Neuronal stem cell (in vitro differentiated cells): Measurements from ENCODE around the gene ADAMTSL1.
A peak's percentile ranks its signal among the peaks of the same experiment; 100 is the strongest.

Experiments
- DNase-seq: peaks from one replicate; pipeline ENCODE4 v3.0.0-alpha.2; 2013; ENCODE audit warnings: low spot score
- H2AFZ ChIP-seq: one replicate; pipeline ENCODE4 v1.6.1; 2013; ENCODE audit warnings: mild to moderate bottlenecking, low read length, inconsistent platforms
- H2AK5ac ChIP-seq: 2 replicates; pipeline ENCODE4 v1.6.1; 2013; ENCODE audit warnings: low read depth, mild to moderate bottlenecking, inconsistent platforms, low read length, moderate library complexity, mixed read lengths
- H2BK120ac ChIP-seq: 2 replicates; pipeline ENCODE4 v1.6.1; 2013; ENCODE audit warnings: low read depth, mild to moderate bottlenecking, inconsistent platforms, low read length, moderate library complexity, mixed read lengths
- H2BK12ac ChIP-seq: one replicate; pipeline ENCODE4 v1.6.1; 2013; ENCODE audit warnings: low read length, inconsistent platforms
- H2BK15ac ChIP-seq: 2 replicates; pipeline ENCODE4 v1.6.1; 2013; ENCODE audit warnings: mild to moderate bottlenecking, low read length, inconsistent platforms, mixed read lengths
- H2BK5ac ChIP-seq: one replicate; pipeline ENCODE4 v1.6.1; 2013; ENCODE audit warnings: inconsistent platforms, mild to moderate bottlenecking, low read length, moderate library complexity
- H3K14ac ChIP-seq: one replicate; pipeline ENCODE4 v1.6.1; 2013; ENCODE audit warnings: low read length, inconsistent platforms
- H3K18ac ChIP-seq: 2 replicates; pipeline ENCODE4 v1.6.1; 2013; ENCODE audit warnings: low read length, inconsistent platforms
- H3K23ac ChIP-seq: 2 replicates; pipeline ENCODE4 v1.6.1; 2013; ENCODE audit warnings: low read depth, mild to moderate bottlenecking, mixed read lengths, low read length, inconsistent platforms; ENCODE audit not compliant: poor library complexity
- H3K27ac ChIP-seq: replicated peaks from 3 replicates; pipeline ENCODE4 v1.5.1; 2013; ENCODE audit warnings: low read length, inconsistent platforms
- H3K27me3 ChIP-seq, 3 experiments: 2 replicates each; pipeline ENCODE4 v1.6.1; 2013; ENCODE audit warnings: low read length in 3 of 3, mild to moderate bottlenecking in 2 of 3, inconsistent platforms in 1 of 3, low read depth in 1 of 3, mixed read lengths in 1 of 3, moderate library complexity in 1 of 3; ENCODE audit not compliant: control insufficient read depth in 3 of 3, insufficient read depth in 3 of 3
- H3K36me3 ChIP-seq, 2 donors: replicated peaks in 1 of 2; 2 replicates each; pipeline ENCODE4 v1.6.1; 2013; ENCODE audit warnings: low read length in 2 of 2; ENCODE audit not compliant: control insufficient read depth in 2 of 2, insufficient read depth in 2 of 2
- H3K4ac ChIP-seq: 2 replicates; pipeline ENCODE4 v1.6.1; 2013; ENCODE audit warnings: inconsistent platforms, mild to moderate bottlenecking, low read length, moderate library complexity
- H3K4me1 ChIP-seq, 2 donors: 1 replicate in 1 of 2; 2 replicates in 1 of 2; pipeline ENCODE4 v1.6.1; 2013; ENCODE audit warnings: low read length in 2 of 2, low read depth in 1 of 2; ENCODE audit not compliant: control insufficient read depth in 2 of 2, insufficient read depth in 1 of 2
- H3K4me2 ChIP-seq: one replicate; pipeline ENCODE4 v1.6.1; 2013; ENCODE audit warnings: mild to moderate bottlenecking, low read length, inconsistent platforms; ENCODE audit not compliant: insufficient read depth, poor library complexity, severe bottlenecking
- H3K4me3 ChIP-seq, 2 donors: 2 replicates each; pipeline ENCODE4 v1.5.1; 2013; ENCODE audit warnings: low read length in 2 of 2, mild to moderate bottlenecking in 2 of 2, inconsistent platforms in 1 of 2, moderate library complexity in 1 of 2
- H3K79me1 ChIP-seq: one replicate; pipeline ENCODE4 v1.6.1; 2013; ENCODE audit warnings: low read depth, mild to moderate bottlenecking, inconsistent platforms, low read length, moderate library complexity
- H3K9ac ChIP-seq: one replicate; pipeline ENCODE4 v1.6.1; 2013; ENCODE audit warnings: mild to moderate bottlenecking, low read depth, low read length, inconsistent platforms; ENCODE audit not compliant: poor library complexity
- H3K9me3 ChIP-seq, 2 donors: replicated peaks in 1 of 2; 2 replicates each; pipeline versions ENCODE3 to v1.6.1; 2013; ENCODE audit warnings: low read length in 2 of 2, mild to moderate bottlenecking in 2 of 2, inconsistent platforms in 1 of 2, low read depth in 1 of 2, mixed read lengths in 1 of 2, moderate library complexity in 1 of 2; ENCODE audit not compliant: control insufficient read depth in 2 of 2, insufficient read depth in 1 of 2
- H4K8ac ChIP-seq: one replicate; pipeline ENCODE4 v1.6.1; 2013; ENCODE audit warnings: low read depth, mild to moderate bottlenecking, inconsistent platforms, low read length, moderate library complexity
- H4K91ac ChIP-seq: one replicate; pipeline ENCODE4 v1.6.1; 2013; ENCODE audit warnings: low read length, low read depth, mild to moderate bottlenecking, inconsistent platforms; ENCODE audit not compliant: poor library complexity
- WGBS, 2 donors: extraction: QIAGEN DNeasy Blood & Tissue Kit; methylation state at CpG; one replicate each; pipeline ENCODE4 v1.1.7; 2013; ENCODE audit warnings: missing lambda C conversion rate in 2 of 2, mixed read lengths in 1 of 2; ENCODE audit not compliant: insufficient read length in 2 of 2, insufficient replicate concordance in 1 of 2; ENCODE audit errors: extremely low coverage in 2 of 2; 5-methylcytosine and 5-hydroxymethylcytosine counted together

ADAMTSL1 gene

GRCh38 chr9:18708429-18708828 lies 234.5 kb downstream of the ADAMTSL1 start:
- Histone ChIP-seq H3K4me1 (peaks cover 0 to 17% of the 10 kb centered on the region in 2 donors), H2BK5ac (no peak overlapping the region), H3K18ac (no peak overlapping the region), H3K27ac (no peak overlapping the region), H2BK120ac (no peak overlapping the region), H3K4me2 (no peak overlapping the region), H3K9ac (no peak overlapping the region), H3K4ac (no peak overlapping the region), H3K36me3 (no peaks in the 10 kb centered on the region), H4K8ac (no peak overlapping the region), H3K14ac (no peak overlapping the region), H3K23ac (no peak overlapping the region), H2BK15ac (no peak overlapping the region), H3K27me3 (no peaks in the 10 kb centered on the region), H2BK12ac (no peak overlapping the region), H4K91ac (no peak overlapping the region), H2AFZ (peak overlapping the region; percentile 9), H3K79me1 (no peaks in the 10 kb centered on the region), H3K4me3 (no peak overlapping the region), H3K9me3 (no peaks in the 10 kb centered on the region), H2AK5ac (no peak overlapping the region)
- DNase-seq: no peak
- WGBS, 2 donors: no CpG with 5 or more reads among the region's 4 CpGs

GRCh38 chr9:18710065-18710464 lies 236.1 kb downstream of the ADAMTSL1 start:
- H4K91ac ChIP-seq: no peak overlapping the region
- peaks cover 0 to 15% of the 10 kb centered on the region in 2 donors for H3K4me1 ChIP-seq
- H3K79me1 ChIP-seq: no peaks in the 10 kb centered on the region
- no peak overlapping the region for H2AK5ac ChIP-seq
- no peak overlapping the region for H4K8ac ChIP-seq
- no peaks in the 10 kb centered on the region for H3K27me3 ChIP-seq
- no peak overlapping the region for H3K9ac ChIP-seq
- no peaks in the 10 kb centered on the region for H3K36me3 ChIP-seq
- H3K18ac ChIP-seq: no peak overlapping the region
- DNase-seq: no peak
- H2BK12ac ChIP-seq: no peak overlapping the region
- WGBS, 2 donors: no CpG with 5 or more reads among the region's 1 CpG
- no peak overlapping the region for H3K4me2 ChIP-seq
- H3K23ac ChIP-seq: no peak overlapping the region
- H2BK120ac ChIP-seq: no peak overlapping the region
- H3K4me3 ChIP-seq: no peak overlapping the region
- no peak overlapping the region for H3K14ac ChIP-seq
- no peaks in the 10 kb centered on the region for H3K9me3 ChIP-seq
- no peak overlapping the region for H3K4ac ChIP-seq
- no peak overlapping the region for H2AFZ ChIP-seq
- no peak overlapping the region for H3K27ac ChIP-seq
- H2BK5ac ChIP-seq: no peak overlapping the region
- no peak overlapping the region for H2BK15ac ChIP-seq

GRCh38 chr9:18717759-18718158 lies 243.8 kb downstream of the ADAMTSL1 start:
- no peaks in the 10 kb centered on the region for H3K36me3 ChIP-seq
- no peak overlapping the region for H4K91ac ChIP-seq
- no peak overlapping the region for H3K4me3 ChIP-seq
- H3K18ac ChIP-seq: no peak overlapping the region
- H2BK15ac ChIP-seq: no peak overlapping the region
- DNase-seq: no peak
- H3K79me1 ChIP-seq: no peaks in the 10 kb centered on the region
- no peaks in the 10 kb centered on the region for H3K27me3 ChIP-seq
- no CpG with 5 or more reads among the region's 2 CpGs for WGBS, 2 donors
- H4K8ac ChIP-seq: no peak overlapping the region
- H3K23ac ChIP-seq: no peak overlapping the region
- H3K9me3 ChIP-seq: no peaks in the 10 kb centered on the region
- no peak overlapping the region for H3K9ac ChIP-seq
- H3K27ac ChIP-seq: no peak overlapping the region
- H2AK5ac ChIP-seq: no peak overlapping the region
- H3K4me2 ChIP-seq: no peak overlapping the region
- H3K14ac ChIP-seq: no peak overlapping the region
- H3K4ac ChIP-seq: no peak overlapping the region
- no peak overlapping the region for H2BK120ac ChIP-seq
- H2AFZ ChIP-seq: no peak overlapping the region
- peaks cover 0 to 2% of the 10 kb centered on the region in 2 donors for H3K4me1 ChIP-seq
- no peak overlapping the region for H2BK5ac ChIP-seq
- no peak overlapping the region for H2BK12ac ChIP-seq

GRCh38 chr9:18718393-18718792 lies 244.4 kb downstream of the ADAMTSL1 start:
- H3K36me3 ChIP-seq: no peaks in the 10 kb centered on the region
- H3K4me3 ChIP-seq: no peak overlapping the region
- peaks cover 0 to 2% of the 10 kb centered on the region in 2 donors for H3K4me1 ChIP-seq
- H2BK120ac ChIP-seq: no peak overlapping the region
- no CpG with 5 or more reads among the region's 12 CpGs for WGBS, 2 donors
- H3K27me3 ChIP-seq: no peaks in the 10 kb centered on the region
- no peak overlapping the region for H3K23ac ChIP-seq
- H3K9ac ChIP-seq: no peak overlapping the region
- no peak overlapping the region for H4K91ac ChIP-seq
- H2AFZ ChIP-seq: no peak overlapping the region
- no peaks in the 10 kb centered on the region for H3K79me1 ChIP-seq
- DNase-seq: no peak
- H3K4me2 ChIP-seq: no peak overlapping the region
- H3K18ac ChIP-seq: no peak overlapping the region
- no peak overlapping the region for H3K14ac ChIP-seq
- no peak overlapping the region for H3K27ac ChIP-seq
- no peak overlapping the region for H2AK5ac ChIP-seq
- no peak overlapping the region for H2BK15ac ChIP-seq
- no peak overlapping the region for H2BK12ac ChIP-seq
- H3K4ac ChIP-seq: no peak overlapping the region
- no peaks in the 10 kb centered on the region for H3K9me3 ChIP-seq
- H4K8ac ChIP-seq: no peak overlapping the region
- no peak overlapping the region for H2BK5ac ChIP-seq
